Activated CD4-positive, alpha-beta T cell treated with anti-CD3 and anti-CD28 coated beads, Interleukin-2, amount 50 U/mL, for 24 hours (primary cell): ENCODE results near the gene MAEA.

Experiments used
- DNase-seq, 2 donors: peaks; one replicate each; pipeline ENCODE4 v3.0.0-alpha.2; 2020; ENCODE audit warnings: low read depth in 1 of 2, low spot score in 1 of 2

MAEA gene

GRCh38 chr4:1249731-1250526, 39.8 kb upstream of the MAEA start:
- peak in 1 of 2 donors; percentile 52 for DNase-seq

- no peak for DNase-seq
Measured at GRCh38 chr4:1250527-1250812, 39.2 kb upstream of the MAEA start.

- no peak for DNase-seq
Measured at GRCh38 chr4:1250921-1251772, 38.5 kb upstream of the MAEA start.

GRCh38 chr4:1251773-1252066, 38.0 kb upstream of the MAEA start:
- no peak for DNase-seq

- DNase-seq: no peak
Measured at GRCh38 chr4:1252928-1253492, 36.7 kb upstream of the MAEA start.

- no peak for DNase-seq
Measured at GRCh38 chr4:1253831-1254230, 35.9 kb upstream of the MAEA start.

GRCh38 chr4:1255151-1255550, 34.5 kb upstream of the MAEA start:
- DNase-seq: no peak

GRCh38 chr4:1255699-1256098, 34.0 kb upstream of the MAEA start:
- no peak for DNase-seq

GRCh38 chr4:1258457-1258856, 31.2 kb upstream of the MAEA start:
- DNase-seq: no peak

GRCh38 chr4:1259966-1260365, 29.7 kb upstream of the MAEA start:
- DNase-seq: no peak

- DNase-seq: no peak
Measured at GRCh38 chr4:1260418-1261106, 29.1 kb upstream of the MAEA start.

- no peak for DNase-seq
Measured at GRCh38 chr4:1261107-1261928, 28.4 kb upstream of the MAEA start.

- no peak for DNase-seq
Measured at GRCh38 chr4:1264942-1265341, 24.7 kb upstream of the MAEA start.

GRCh38 chr4:1265351-1265750, 24.3 kb upstream of the MAEA start:
- no peak for DNase-seq

GRCh38 chr4:1266881-1267763, 22.6 kb upstream of the MAEA start:
- DNase-seq: no peak

GRCh38 chr4:1269209-1269608, 20.5 kb upstream of the MAEA start:
- DNase-seq: no peak

GRCh38 chr4:1271686-1272085, 18.0 kb upstream of the MAEA start:
- no peak for DNase-seq

- DNase-seq: no peak
Measured at GRCh38 chr4:1274871-1275270, 14.8 kb upstream of the MAEA start.

GRCh38 chr4:1276984-1277383, 12.7 kb upstream of the MAEA start:
- DNase-seq: no peak
